Spinal cord (tissue), 10 donors: Measurements from ENCODE around the gene SLC13A4. TPM values are rescaled to one million over a fixed set of nuclear protein-coding genes. Genes with fewer than 3 reads are reported as not detected.
"Not testable (repeated sequence)": the region's sequence is repeated elsewhere in the genome, so short reads cannot be mapped to it uniquely, and the experiment has no call there.

ENCODE experiments used
- DNase-seq, 6 donors: peaks; one replicate each; pipeline versions ENCODE4 v3.0.0 to v3.0.0-alpha.2; 2013 to 2015; ENCODE audit warnings: low spot score in 6 of 6, low read depth in 4 of 6
- H3K27ac ChIP-seq: one replicate; pipeline ENCODE4 v1.5.1; 2013; ENCODE audit warnings: low read depth, low read length, control low read depth
- H3K27me3 ChIP-seq: one replicate; pipeline ENCODE4 v1.6.1; 2013; ENCODE audit warnings: low read length; ENCODE audit not compliant: control insufficient read depth, insufficient read depth
- H3K36me3 ChIP-seq: one replicate; pipeline ENCODE4 v1.6.1; 2013; ENCODE audit warnings: low read length; ENCODE audit not compliant: control insufficient read depth, insufficient read depth
- H3K4me1 ChIP-seq: one replicate; pipeline ENCODE4 v1.6.1; 2013; ENCODE audit warnings: low read length; ENCODE audit not compliant: control insufficient read depth, insufficient read depth
- H3K4me3 ChIP-seq: one replicate; pipeline ENCODE4 v1.5.1; 2013; ENCODE audit warnings: low read depth, low read length, control low read depth
- H3K9me3 ChIP-seq: one replicate; pipeline ENCODE4 v1.6.1; 2013; ENCODE audit warnings: low read length; ENCODE audit not compliant: control insufficient read depth, insufficient read depth
- WGBS: methylation state at CpG from one replicate; pipeline ENCODE4 v1.1.5; 2013; ENCODE audit warnings: missing lambda C conversion rate; ENCODE audit not compliant: insufficient coverage; 5-methylcytosine and 5-hydroxymethylcytosine counted together
- polyA plus RNA-seq, 2 donors: library from polyadenylated mRNA; unstranded; fragments of 120-200 nt; gene quantifications; one replicate each; pipeline ENCODE4 v1.2.1, GENCODE V29; 2013; ENCODE audit not compliant: insufficient read length in 2 of 2
- total RNA-seq, 2 donors: library from RNA; depleted of rRNA in 1 of 2; stranded (reverse); fragments of 120-200 nt in 1 of 2; fragments of >200 nt in 1 of 2; gene quantifications; one replicate each; pipeline versions ENCODE4 v1.2.3 to v1.2.4, GENCODE V29; 2013 to 2014
- donor health status: healthy.

SLC13A4 gene
- total and polyA plus RNA-seq, 4 donors, result 5.0 to 936 (median 106) TPM

- H3K27me3 ChIP-seq, result no peaks in the 10 kb centered on the region
- no peak overlapping the region for H3K27ac ChIP-seq
- 86% methylated on average over 1 of the region's 3 CpGs for WGBS
- peak in 4 of 6 donors; percentile 43 to 89 (median 66) for DNase-seq
- no peaks in the 10 kb centered on the region for H3K4me1 ChIP-seq
- H3K4me3 ChIP-seq, result no peak overlapping the region
- no peaks in the 10 kb centered on the region for H3K9me3 ChIP-seq
- no peaks in the 10 kb centered on the region for H3K36me3 ChIP-seq
These were observed 55.2 kb downstream of the SLC13A4 start for GRCh38 chr7:135672560-135673359.

GRCh38 chr7:135670179-135670578 is 57.8 kb downstream of the SLC13A4 start:
- no peaks in the 10 kb centered on the region for H3K36me3 ChIP-seq
- WGBS, result no CpG with 5 or more reads among the region's 1 CpG
- H3K9me3 ChIP-seq, result no peaks in the 10 kb centered on the region
- no peaks in the 10 kb centered on the region for H3K27me3 ChIP-seq
- H3K4me3 ChIP-seq, result no peak overlapping the region
- DNase-seq, result no peak
- H3K27ac ChIP-seq, result no peak overlapping the region
- H3K4me1 ChIP-seq, result no peaks in the 10 kb centered on the region

- no peak for DNase-seq
- no peak overlapping the region for H3K4me3 ChIP-seq
- WGBS, result no CpG with 5 or more reads among the region's 1 CpG
- H3K4me1 ChIP-seq, result no peaks in the 10 kb centered on the region
- H3K27me3 ChIP-seq, result no peaks in the 10 kb centered on the region
- H3K36me3 ChIP-seq, result no peaks in the 10 kb centered on the region
- H3K27ac ChIP-seq, result no peak overlapping the region
- no peaks in the 10 kb centered on the region for H3K9me3 ChIP-seq
These were observed 58.2 kb downstream of the SLC13A4 start for GRCh38 chr7:135669774-135670173.

- H3K4me1 ChIP-seq, H3K9me3 ChIP-seq, H3K36me3 ChIP-seq, DNase-seq, H3K4me3 ChIP-seq, H3K27me3 ChIP-seq, H3K27ac ChIP-seq: not testable (repeated sequence)
- WGBS, result 70% methylated on average over 2 of the region's 6 CpGs
These were observed 59.1 kb downstream of the SLC13A4 start for GRCh38 chr7:135668852-135669395.

- not testable (repeated sequence) for H3K9me3 ChIP-seq, H3K4me3 ChIP-seq, H3K4me1 ChIP-seq, H3K27me3 ChIP-seq, DNase-seq, H3K36me3 ChIP-seq, H3K27ac ChIP-seq
- WGBS, result no CpG with 5 or more reads among the region's 1 CpG
These were observed 60.4 kb downstream of the SLC13A4 start for GRCh38 chr7:135667626-135668025.

GRCh38 chr7:135666846-135667245 is 61.1 kb downstream of the SLC13A4 start:
- Histone ChIP-seq H3K4me3 (no peak overlapping the region), H3K27me3 (no peaks in the 10 kb centered on the region), H3K9me3 (no peaks in the 10 kb centered on the region), H3K36me3 (no peaks in the 10 kb centered on the region), H3K4me1 (peaks cover 12% of the 10 kb centered on the region), H3K27ac (no peak overlapping the region)
- no CpG with 5 or more reads among the region's 6 CpGs for WGBS
- DNase-seq, result no peak

- Histone ChIP-seq H3K4me3 (no peak overlapping the region), H3K27ac (no peak overlapping the region), H3K27me3 (no peaks in the 10 kb centered on the region), H3K4me1 (peaks cover 15% of the 10 kb centered on the region), H3K9me3 (no peaks in the 10 kb centered on the region), H3K36me3 (no peaks in the 10 kb centered on the region)
- no peak for DNase-seq
- 98% methylated on average over 6 of the region's 11 CpGs for WGBS
These were observed 61.8 kb downstream of the SLC13A4 start for GRCh38 chr7:135666156-135666555.

GRCh38 chr7:135665042-135665441 is 62.9 kb downstream of the SLC13A4 start:
- Histone ChIP-seq H3K27me3 (no peaks in the 10 kb centered on the region), H3K9me3 (no peaks in the 10 kb centered on the region), H3K36me3 (no peaks in the 10 kb centered on the region), H3K4me3 (no peak overlapping the region), H3K27ac (no peak overlapping the region), H3K4me1 (peaks cover 15% of the 10 kb centered on the region)
- no CpG with 5 or more reads among the region's 3 CpGs for WGBS
- no peak for DNase-seq

- no peak overlapping the region for H3K4me3 ChIP-seq
- no peaks in the 10 kb centered on the region for H3K27me3 ChIP-seq
- no peaks in the 10 kb centered on the region for H3K36me3 ChIP-seq
- H3K4me1 ChIP-seq, result peaks cover 15% of the 10 kb centered on the region
- no peak for DNase-seq
- no peak overlapping the region for H3K27ac ChIP-seq
- no CpG with 5 or more reads among the region's 3 CpGs for WGBS
- H3K9me3 ChIP-seq, result no peaks in the 10 kb centered on the region
These were observed 63.9 kb downstream of the SLC13A4 start for GRCh38 chr7:135664046-135664589.
